Breast epithelium (tissue), 3 donors: ENCODE results near the gene GARS1.

Experiments used
- POLR2A ChIP-seq: fragments of 450-650 bp; IDR thresholded peaks from one replicate; pipeline ENCODE4 v1.6.1; 2016; ENCODE audit warnings: antibody characterized with exemption, mild to moderate bottlenecking, moderate library complexity
- POLR2AphosphoS5 ChIP-seq, 3 donors: sonication (generic); formaldehyde crosslinking; IDR thresholded peaks; one replicate each; pipeline ENCODE4 v1.6.1; 2017; ENCODE audit warnings: antibody characterized with exemption in 3 of 3
- TF ChIP-seq, protein P1 (sequence below), 3 donors: fragments of 450-650 bp; IDR thresholded peaks; one replicate each; pipeline ENCODE4 v1.5.1; 2016 to 2017; ENCODE audit warnings: antibody characterized with exemption in 3 of 3, mild to moderate bottlenecking in 3 of 3, moderate library complexity in 3 of 3

DNA sequence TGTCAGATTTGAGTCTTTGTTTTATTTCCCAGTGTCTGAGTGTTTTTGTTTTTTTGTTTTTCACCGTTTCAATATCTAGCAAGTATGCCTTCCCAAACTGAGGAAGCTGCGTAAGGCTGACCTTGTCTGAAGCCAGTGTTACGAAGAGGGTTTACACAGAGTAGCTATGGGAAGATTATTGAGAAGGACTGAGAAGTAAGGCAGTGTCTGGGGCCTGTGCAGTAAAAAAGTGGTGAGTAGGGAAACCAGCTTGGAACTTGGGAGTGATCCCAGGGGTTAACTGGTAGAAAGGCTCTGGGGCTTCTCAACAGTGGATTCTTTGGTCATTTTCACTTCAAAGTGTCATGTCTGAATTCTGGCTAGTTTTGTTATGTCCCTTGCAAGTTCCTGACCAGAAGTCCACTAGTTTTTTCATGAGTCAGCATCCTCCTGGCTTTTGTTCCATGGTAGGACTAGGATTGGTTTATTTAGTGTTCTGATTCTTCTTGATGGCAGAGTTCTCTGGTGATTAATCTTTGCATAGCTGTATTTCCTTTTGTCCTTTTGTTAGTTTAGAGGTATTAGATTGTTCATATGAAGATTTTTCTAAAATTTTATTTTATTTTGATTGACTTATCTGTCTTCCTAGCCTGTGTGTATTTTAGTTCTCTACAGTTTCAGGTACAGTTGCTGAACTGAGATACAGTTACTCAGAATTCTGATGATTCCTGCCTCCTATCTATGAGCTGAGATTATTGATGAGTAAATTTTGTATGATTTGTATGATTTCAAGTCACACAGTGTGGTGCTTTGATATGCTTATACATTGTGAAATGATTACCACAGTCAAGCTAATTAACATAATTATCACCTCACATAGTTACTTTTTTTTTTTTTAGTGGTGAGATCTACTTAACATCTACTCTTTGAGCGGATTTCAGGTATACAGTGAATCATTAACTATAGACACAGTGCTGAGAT, 19.0 kb downstream of the GARS1 start:
- TF ChIP-seq, protein P1, sequence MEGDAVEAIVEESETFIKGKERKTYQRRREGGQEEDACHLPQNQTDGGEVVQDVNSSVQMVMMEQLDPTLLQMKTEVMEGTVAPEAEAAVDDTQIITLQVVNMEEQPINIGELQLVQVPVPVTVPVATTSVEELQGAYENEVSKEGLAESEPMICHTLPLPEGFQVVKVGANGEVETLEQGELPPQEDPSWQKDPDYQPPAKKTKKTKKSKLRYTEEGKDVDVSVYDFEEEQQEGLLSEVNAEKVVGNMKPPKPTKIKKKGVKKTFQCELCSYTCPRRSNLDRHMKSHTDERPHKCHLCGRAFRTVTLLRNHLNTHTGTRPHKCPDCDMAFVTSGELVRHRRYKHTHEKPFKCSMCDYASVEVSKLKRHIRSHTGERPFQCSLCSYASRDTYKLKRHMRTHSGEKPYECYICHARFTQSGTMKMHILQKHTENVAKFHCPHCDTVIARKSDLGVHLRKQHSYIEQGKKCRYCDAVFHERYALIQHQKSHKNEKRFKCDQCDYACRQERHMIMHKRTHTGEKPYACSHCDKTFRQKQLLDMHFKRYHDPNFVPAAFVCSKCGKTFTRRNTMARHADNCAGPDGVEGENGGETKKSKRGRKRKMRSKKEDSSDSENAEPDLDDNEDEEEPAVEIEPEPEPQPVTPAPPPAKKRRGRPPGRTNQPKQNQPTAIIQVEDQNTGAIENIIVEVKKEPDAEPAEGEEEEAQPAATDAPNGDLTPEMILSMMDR (IDR thresholded peaks at IDR 0.05): no peak
- no peak for TF ChIP-seq POLR2A
- no peak for TF ChIP-seq POLR2AphosphoS5 (IDR thresholded peaks at IDR 0.05)
